Activated naive CD4-positive, alpha-beta T cell treated with anti-CD3 and anti-CD28 coated beads, Interleukin-2, amount 10 ng/mL, durations not matched to agents 5 hours and 36 hours (primary cell): Measurements from ENCODE around the gene OR52B6. TPM values are rescaled to one million over a fixed set of nuclear protein-coding genes. Genes with fewer than 3 reads are reported as not detected.

Experiments used
- total RNA-seq, 2 experiments: library from RNA; stranded (reverse); gene quantifications; one replicate each; pipeline ENCODE4 v1.2.3, GENCODE V29; 2021

OR52B6 gene
- not detected for total RNA-seq

GRCh38 chr11:5580577-5580976 is at the start of gene OR52B6:
Gene OR52B6, plus strand, starts transcription at chr11:5580877. Its CDS starts 0 bp downstream, at chr11:5580877.

DNA sequence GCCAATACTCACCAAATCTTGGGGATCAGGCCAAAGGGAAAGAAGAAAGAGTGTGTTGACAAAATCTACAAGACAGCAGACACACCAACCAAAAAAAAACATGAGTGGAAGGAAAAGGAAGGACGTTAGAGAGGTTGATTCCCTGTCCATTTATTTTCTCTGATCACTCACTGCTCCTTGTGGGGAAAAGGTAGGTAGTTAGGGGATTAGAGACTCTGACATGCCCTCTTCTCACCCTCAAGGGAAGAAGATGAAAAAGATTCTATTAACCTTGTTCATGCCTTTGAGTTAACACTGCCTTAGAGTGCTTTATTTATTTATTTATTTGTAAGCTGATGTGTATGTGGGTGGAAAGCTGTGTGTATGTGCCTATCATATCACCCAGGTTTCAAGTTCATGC is 32.2 kb upstream of the OR52B6 start, which contains the start of gene OR52H1:
Gene OR52H1 (minus strand): TSS at position 101 of the 400 bp plus-strand sequence. CDS start 3,035 bp downstream, outside the sequence.

DNA sequence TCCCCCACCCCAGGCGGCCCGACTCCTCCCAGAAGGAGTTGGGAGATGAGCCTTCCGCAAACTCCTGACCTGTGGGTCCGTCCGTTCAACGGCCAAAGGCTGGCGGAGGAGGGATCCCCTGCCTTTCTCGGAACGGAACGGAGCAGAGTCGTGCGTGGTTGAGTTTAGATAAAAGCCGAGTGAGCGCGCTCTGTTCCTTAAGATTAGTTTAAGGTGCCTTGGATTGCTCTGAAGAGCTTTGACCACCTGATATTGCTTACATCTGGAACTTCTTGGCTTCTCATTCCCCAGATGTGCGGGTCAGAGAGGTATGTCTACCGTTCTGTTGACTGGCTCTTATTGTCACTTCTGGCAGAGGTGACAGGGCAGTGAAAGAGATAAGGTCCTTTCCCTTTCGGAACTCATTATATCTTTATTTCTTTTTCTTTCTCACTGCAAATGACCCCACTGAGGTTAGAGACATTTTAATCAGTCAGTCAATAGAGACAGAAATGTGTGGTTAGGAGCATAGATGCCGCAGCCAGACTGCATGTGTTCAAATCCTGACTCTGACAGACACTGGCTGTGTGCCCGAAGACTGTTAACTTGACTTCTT is 16.0 kb downstream of the OR52B6 start, which contains the start of gene TRIM6:
Gene TRIM6 (plus strand): TSS at position 31 of the 595 bp plus-strand sequence. CDS start 261 bp downstream, at position 292.

GRCh38 chr11:5624489-5625279 is 44.0 kb downstream of the OR52B6 start, which contains the start of gene TRIM34:
Gene TRIM34, plus strand, starts transcription at chr11:5625001. Its CDS starts 7,331 bp downstream, at chr11:5632332.

Other genes with a start within 250 kb of the OR52B6 start
- not detected for gene OR51B5, start 237.4 kb upstream of the OR52B6 start, total RNA-seq
- gene OR51B6, start 229.4 kb upstream of the OR52B6 start, total RNA-seq, result not detected
- gene OR51M1, start 197.1 kb upstream of the OR52B6 start, total RNA-seq, result not detected
- not detected for gene OR51Q1, start 158.8 kb upstream of the OR52B6 start, total RNA-seq
- not detected for gene OR51I1, start 139.4 kb upstream of the OR52B6 start, total RNA-seq
- not detected for gene OR51I2, start 131.6 kb upstream of the OR52B6 start, total RNA-seq
- not detected for gene OR52D1, start 92.2 kb upstream of the OR52B6 start, total RNA-seq
- not detected for gene UBQLN3, start 70.9 kb upstream of the OR52B6 start, total RNA-seq
- gene UBQLNL, start 64.2 kb upstream of the OR52B6 start, total RNA-seq, result under 1 TPM in 1 of 2 experiments, not detected in 1; 0.20 TPM
- gene OR52H1, start 32.3 kb upstream of the OR52B6 start, total RNA-seq, result not detected
- under 1 TPM; 0.10 to 0.28 TPM for gene TRIM6, start 15.8 kb downstream of the OR52B6 start, total RNA-seq
- gene TRIM34, start 44.1 kb downstream of the OR52B6 start, total RNA-seq, result 10 to 100 TPM; 12.9 to 13.3 TPM
- 10 to 100 TPM; 28.7 to 28.9 TPM for gene TRIM5, start 104.2 kb downstream of the OR52B6 start, total RNA-seq
- 100 to 1,000 TPM; 262 to 277 TPM for gene TRIM22, start 108.9 kb downstream of the OR52B6 start, total RNA-seq
- gene OR56B1, start 155.6 kb downstream of the OR52B6 start, total RNA-seq, result under 1 TPM; 0.40 to 0.55 TPM
- gene OR52N4, start 173.4 kb downstream of the OR52B6 start, total RNA-seq, result 1 to 10 TPM; 1.3 to 1.9 TPM
- gene OR52N5, start 202.5 kb downstream of the OR52B6 start, total RNA-seq, result not detected
- gene OR52N1, start 210.4 kb downstream of the OR52B6 start, total RNA-seq, result not detected
- gene OR52N2, start 228.0 kb downstream of the OR52B6 start, total RNA-seq, result not detected